SU-DHL-6 (cell line): Measurements from ENCODE around the gene NHSL2.

Experiments used
- H2AFZ ChIP-seq: fragments of 200-600 bp; sonication (generic); 2 replicates; pipeline ENCODE4 v1.6.1; 2014; ENCODE audit warnings: low read depth, mild to moderate bottlenecking, moderate library complexity, mixed read lengths, antibody characterized with exemption, low read length; ENCODE audit not compliant: severe bottlenecking
- H3F3A ChIP-seq: fragments of 200-600 bp; shearing (Covaris generic); 2 replicates; pipeline ENCODE4 v1.6.0; 2016; ENCODE audit warnings: antibody characterized with exemption, mild to moderate bottlenecking; ENCODE audit not compliant: insufficient read depth
- H3K27ac ChIP-seq: fragments of 200-600 bp; sonication (generic); 2 replicates; pipeline ENCODE4 v1.5.1; 2016; ENCODE audit warnings: low read depth, mild to moderate bottlenecking, low read length, moderate library complexity, mixed read lengths
- H3K27me3 ChIP-seq: fragments of 200-600 bp; sonication (generic), shearing (Covaris generic); 2 replicates; pipeline ENCODE4 v1.6.0; 2014; ENCODE audit warnings: mild to moderate bottlenecking, low read length
- H3K36me3 ChIP-seq: fragments of 200-600 bp; sonication (generic); 2 replicates; pipeline ENCODE4 v1.6.1; 2014; ENCODE audit warnings: mild to moderate bottlenecking, low read length, mixed read lengths
- H3K4me2 ChIP-seq: fragments of 300-600, 200-600 bp; shearing (Covaris generic), sonication (generic); 2 replicates; pipeline ENCODE4 v1.6.0; 2014; ENCODE audit warnings: low read length, low read depth, mild to moderate bottlenecking; ENCODE audit not compliant: poor library complexity, severe bottlenecking
- H3K4me3 ChIP-seq: fragments of 200-600 bp; sonication (generic); 2 replicates; pipeline ENCODE4 v1.5.1; 2014; ENCODE audit warnings: antibody characterized with exemption, low read length, mild to moderate bottlenecking, mixed read lengths; ENCODE audit not compliant: insufficient read depth, poor library complexity, severe bottlenecking
- H3K79me2 ChIP-seq: fragments of 200-600 bp; sonication (generic); 2 replicates; pipeline ENCODE4 v1.6.1; 2014; ENCODE audit warnings: mild to moderate bottlenecking, low read length, moderate library complexity; ENCODE audit not compliant: insufficient read depth
- H3K9ac ChIP-seq: fragments of 200-600 bp; sonication (generic); 2 replicates; pipeline ENCODE4 v1.7.0; 2014; ENCODE audit warnings: mild to moderate bottlenecking, low read length
- H3K9me2 ChIP-seq: fragments of 200-600 bp; sonication (generic); replicated peaks from 2 replicates; pipeline ENCODE4 v1.6.1; 2014; ENCODE audit warnings: low read length; ENCODE audit not compliant: insufficient read depth
- H3K9me3 ChIP-seq: fragments of 200-600 bp; sonication (generic); 2 replicates; pipeline ENCODE4 v1.6.1; 2014; ENCODE audit warnings: low read length, mixed read lengths; ENCODE audit not compliant: insufficient read depth
- H4K20me1 ChIP-seq: fragments of 200-600 bp; sonication (generic); 2 replicates; pipeline ENCODE4 v1.6.1; 2014; ENCODE audit warnings: low read depth, mild to moderate bottlenecking, antibody characterized with exemption, low read length, moderate library complexity, mixed read lengths
- EZH2phosphoT487 ChIP-seq: fragments of 200-600 bp; sonication (generic), shearing (Covaris generic); conservative IDR thresholded peaks from 2 replicates; pipeline ENCODE4 v1.6.1; 2018; ENCODE audit warnings: mild to moderate bottlenecking, antibody characterized with exemption, low read length, moderate library complexity, mixed read lengths
- TF ChIP-seq, protein P1 (sequence below): fragments of 200-600 bp; sonication (generic); IDR thresholded peaks from one replicate; pipeline ENCODE4 v1.5.1; 2017; ENCODE audit warnings: antibody characterized with exemption, mild to moderate bottlenecking, low read length, moderate library complexity; ENCODE audit not compliant: insufficient read depth, poor library complexity, severe bottlenecking

Gene NHSL2

DNA sequence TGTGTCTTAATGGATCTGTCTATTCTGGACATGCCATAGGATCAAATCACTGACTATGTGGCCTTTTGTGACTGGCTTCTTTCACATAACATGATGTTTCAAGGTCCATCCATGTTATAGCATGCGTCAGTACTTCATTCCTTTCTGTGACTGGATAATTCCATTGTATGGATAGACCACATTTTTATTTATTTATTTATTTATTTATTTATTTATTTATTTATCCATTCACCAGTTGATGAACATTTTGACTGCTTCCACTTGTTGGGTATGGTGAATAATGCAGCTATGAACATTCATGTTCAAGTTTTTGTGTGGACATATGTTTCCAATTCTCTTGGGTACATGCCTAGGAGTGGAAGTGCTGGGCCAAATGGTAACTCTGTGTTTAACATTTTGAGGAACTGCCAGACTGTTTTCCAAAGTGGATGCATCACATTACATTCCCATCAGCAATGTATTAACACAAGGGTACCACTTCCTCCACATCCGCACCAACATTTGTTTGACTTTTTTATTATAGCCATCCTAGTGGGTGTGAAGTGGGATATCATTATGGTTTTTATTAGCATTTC lies 207.1 kb downstream of the NHSL2 start:
- H3F3A ChIP-seq, result no peaks in the 10 kb centered on the region
- TF ChIP-seq, protein P1, sequence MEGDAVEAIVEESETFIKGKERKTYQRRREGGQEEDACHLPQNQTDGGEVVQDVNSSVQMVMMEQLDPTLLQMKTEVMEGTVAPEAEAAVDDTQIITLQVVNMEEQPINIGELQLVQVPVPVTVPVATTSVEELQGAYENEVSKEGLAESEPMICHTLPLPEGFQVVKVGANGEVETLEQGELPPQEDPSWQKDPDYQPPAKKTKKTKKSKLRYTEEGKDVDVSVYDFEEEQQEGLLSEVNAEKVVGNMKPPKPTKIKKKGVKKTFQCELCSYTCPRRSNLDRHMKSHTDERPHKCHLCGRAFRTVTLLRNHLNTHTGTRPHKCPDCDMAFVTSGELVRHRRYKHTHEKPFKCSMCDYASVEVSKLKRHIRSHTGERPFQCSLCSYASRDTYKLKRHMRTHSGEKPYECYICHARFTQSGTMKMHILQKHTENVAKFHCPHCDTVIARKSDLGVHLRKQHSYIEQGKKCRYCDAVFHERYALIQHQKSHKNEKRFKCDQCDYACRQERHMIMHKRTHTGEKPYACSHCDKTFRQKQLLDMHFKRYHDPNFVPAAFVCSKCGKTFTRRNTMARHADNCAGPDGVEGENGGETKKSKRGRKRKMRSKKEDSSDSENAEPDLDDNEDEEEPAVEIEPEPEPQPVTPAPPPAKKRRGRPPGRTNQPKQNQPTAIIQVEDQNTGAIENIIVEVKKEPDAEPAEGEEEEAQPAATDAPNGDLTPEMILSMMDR, result no peak
- no peak for TF ChIP-seq EZH2phosphoT487
- H3K36me3 ChIP-seq, result no peaks in the 10 kb centered on the region
- H3K9ac ChIP-seq, result no peak overlapping the region
- H3K27ac ChIP-seq, result no peak overlapping the region
- H3K9me3 ChIP-seq, result no peaks in the 10 kb centered on the region
- no peaks in the 10 kb centered on the region for H4K20me1 ChIP-seq
- H3K4me2 ChIP-seq, result no peak overlapping the region
- no peaks in the 10 kb centered on the region for H3K27me3 ChIP-seq
- H3K4me3 ChIP-seq, result no peak overlapping the region
- H3K9me2 ChIP-seq, result no peaks in the 10 kb centered on the region
- no peaks in the 10 kb centered on the region for H3K79me2 ChIP-seq
- no peak overlapping the region for H2AFZ ChIP-seq

DNA sequence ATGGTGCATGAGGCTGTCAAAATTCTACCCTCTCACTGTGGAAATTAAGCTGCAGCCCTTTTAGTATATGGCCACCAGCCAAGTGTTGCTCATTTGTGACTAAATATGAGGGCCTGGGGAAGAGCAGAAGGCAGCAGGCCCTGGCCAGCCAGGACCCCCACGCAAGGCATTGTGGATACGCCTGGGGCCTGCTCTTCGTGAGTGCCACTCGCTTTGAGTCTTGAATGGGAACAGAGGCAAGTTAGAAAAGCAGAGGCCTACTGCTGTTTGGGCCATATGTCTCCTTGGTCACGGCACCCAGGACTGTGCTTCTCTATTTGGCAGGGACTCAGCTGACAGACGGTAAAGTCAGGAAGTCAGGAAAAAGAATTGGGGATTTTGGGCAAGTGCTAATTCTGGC lies 210.2 kb downstream of the NHSL2 start:
- Histone ChIP-seq H3K9me2 (no peaks in the 10 kb centered on the region), H3K4me2 (no peak overlapping the region), H2AFZ (no peak overlapping the region), H3K4me3 (no peak overlapping the region), H3F3A (no peaks in the 10 kb centered on the region), H4K20me1 (no peaks in the 10 kb centered on the region), H3K9me3 (no peaks in the 10 kb centered on the region), H3K9ac (no peak overlapping the region), H3K27me3 (no peaks in the 10 kb centered on the region), H3K36me3 (no peaks in the 10 kb centered on the region), H3K27ac (no peak overlapping the region), H3K79me2 (no peaks in the 10 kb centered on the region)
- TF ChIP-seq EZH2phosphoT487, result no peak
- TF ChIP-seq, protein P1, result no peak

DNA sequence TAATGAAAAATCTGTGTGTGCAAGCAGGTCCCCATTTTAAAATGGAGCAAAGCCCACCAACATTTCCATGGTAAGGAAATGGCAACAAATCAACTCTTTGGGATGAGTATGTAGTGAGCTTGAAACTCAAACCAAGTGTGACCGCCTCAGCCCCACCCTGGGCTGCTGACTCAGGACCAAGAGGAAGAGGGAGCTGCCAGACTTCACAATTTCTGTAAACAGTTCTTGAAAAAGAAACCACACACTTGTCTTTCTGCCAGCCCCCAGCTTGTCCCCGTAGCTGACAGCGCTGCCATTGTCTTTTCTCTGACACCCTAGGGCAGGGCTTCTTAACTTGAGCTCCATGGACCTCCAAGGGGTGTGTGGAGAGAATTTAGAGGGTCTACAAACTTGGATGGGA lies 210.7 kb downstream of the NHSL2 start:
- Histone ChIP-seq H3K9me2 (no peaks in the 10 kb centered on the region), H3F3A (no peaks in the 10 kb centered on the region), H3K27ac (no peak overlapping the region), H3K9ac (no peak overlapping the region), H3K36me3 (no peaks in the 10 kb centered on the region), H3K79me2 (no peaks in the 10 kb centered on the region), H3K27me3 (no peaks in the 10 kb centered on the region), H4K20me1 (no peaks in the 10 kb centered on the region), H3K4me2 (no peak overlapping the region), H2AFZ (no peak overlapping the region), H3K4me3 (no peak overlapping the region), H3K9me3 (no peaks in the 10 kb centered on the region)
- no peak for TF ChIP-seq EZH2phosphoT487
- TF ChIP-seq, protein P1, result no peak
